Spinal cord (tissue), 10 donors: Measurements from ENCODE around the gene SLC6A8. TPM values are rescaled to one million over a fixed set of nuclear protein-coding genes. Genes with fewer than 3 reads are reported as not detected.

Experiments used
- DNase-seq, 6 donors: peaks; one replicate each; pipeline versions ENCODE4 v3.0.0 to v3.0.0-alpha.2; 2013 to 2015; ENCODE audit warnings: low spot score in 6 of 6, low read depth in 4 of 6
- H3K27ac ChIP-seq: one replicate; pipeline ENCODE4 v1.5.1; 2013; ENCODE audit warnings: low read depth, low read length, control low read depth
- H3K27me3 ChIP-seq: one replicate; pipeline ENCODE4 v1.6.1; 2013; ENCODE audit warnings: low read length; ENCODE audit not compliant: control insufficient read depth, insufficient read depth
- H3K36me3 ChIP-seq: one replicate; pipeline ENCODE4 v1.6.1; 2013; ENCODE audit warnings: low read length; ENCODE audit not compliant: control insufficient read depth, insufficient read depth
- H3K4me1 ChIP-seq: one replicate; pipeline ENCODE4 v1.6.1; 2013; ENCODE audit warnings: low read length; ENCODE audit not compliant: control insufficient read depth, insufficient read depth
- H3K4me3 ChIP-seq: one replicate; pipeline ENCODE4 v1.5.1; 2013; ENCODE audit warnings: low read depth, low read length, control low read depth
- H3K9me3 ChIP-seq: one replicate; pipeline ENCODE4 v1.6.1; 2013; ENCODE audit warnings: low read length; ENCODE audit not compliant: control insufficient read depth, insufficient read depth
- WGBS: methylation state at CpG from one replicate; pipeline ENCODE4 v1.1.5; 2013; ENCODE audit warnings: missing lambda C conversion rate; ENCODE audit not compliant: insufficient coverage; 5-methylcytosine and 5-hydroxymethylcytosine counted together
- polyA plus RNA-seq, 2 donors: library from polyadenylated mRNA; unstranded; fragments of 120-200 nt; gene quantifications; one replicate each; pipeline ENCODE4 v1.2.1, GENCODE V29; 2013; ENCODE audit not compliant: insufficient read length in 2 of 2
- total RNA-seq, 2 donors: library from RNA; depleted of rRNA in 1 of 2; stranded (reverse); fragments of 120-200 nt in 1 of 2; fragments of >200 nt in 1 of 2; gene quantifications; one replicate each; pipeline versions ENCODE4 v1.2.3 to v1.2.4, GENCODE V29; 2013 to 2014
- donor health status: healthy.

SLC6A8 gene
- total and polyA plus RNA-seq, 4 donors, result 22.3 to 77.0 (median 47.5) TPM

DNA sequence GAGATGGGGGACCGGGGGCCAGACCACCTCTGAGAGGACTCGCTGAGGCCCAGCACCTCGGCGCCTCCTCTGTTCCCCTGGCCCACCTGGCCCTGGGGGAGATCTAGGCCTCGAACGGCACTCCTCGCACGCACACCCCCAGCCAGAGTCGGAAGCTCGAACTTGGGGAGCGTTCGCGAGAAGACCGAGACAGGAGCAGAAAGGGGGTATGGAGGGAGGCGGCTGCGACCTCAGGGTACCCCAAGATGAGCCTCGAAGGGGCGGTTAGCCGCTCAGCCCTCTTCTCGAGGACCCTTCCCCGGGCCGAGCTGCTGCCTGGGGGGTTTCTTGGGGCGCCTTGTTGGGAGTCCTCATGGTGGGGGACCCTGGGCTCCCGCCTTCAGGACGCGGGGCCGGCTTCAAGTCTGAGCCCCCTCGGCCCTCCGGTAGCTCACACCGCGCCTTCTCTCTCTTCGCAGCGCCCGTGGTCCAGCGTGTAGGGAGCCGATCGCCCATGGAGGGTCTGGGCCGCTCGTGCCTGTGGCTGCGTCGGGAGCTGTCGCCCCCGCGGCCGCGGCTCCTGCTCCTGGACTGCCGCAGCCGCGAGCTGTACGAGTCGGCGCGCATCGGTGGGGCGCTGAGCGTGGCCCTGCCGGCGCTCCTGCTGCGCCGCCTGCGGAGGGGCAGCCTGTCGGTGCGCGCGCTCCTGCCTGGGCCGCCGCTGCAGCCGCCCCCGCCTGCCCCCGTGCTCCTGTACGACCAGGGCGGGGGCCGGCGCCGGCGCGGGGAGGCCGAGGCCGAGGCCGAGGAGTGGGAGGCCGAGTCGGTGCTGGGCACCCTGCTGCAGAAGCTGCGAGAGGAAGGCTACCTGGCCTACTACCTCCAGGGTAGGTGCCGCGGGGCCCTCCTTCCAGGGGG lies 40.0 kb upstream of the SLC6A8 start:
- H3K9me3 ChIP-seq, result peaks cover 2% of the 10 kb centered on the region
- H3K27ac ChIP-seq, result no peak overlapping the region
- H3K4me3 ChIP-seq, result no peak overlapping the region
- peaks cover 32% of the 10 kb centered on the region for H3K4me1 ChIP-seq
- 24% methylated on average over 71 of the region's 85 CpGs for WGBS
- H3K36me3 ChIP-seq, result no peaks in the 10 kb centered on the region
- peaks cover 48% of the 10 kb centered on the region for H3K27me3 ChIP-seq
- no peak for DNase-seq

DNA sequence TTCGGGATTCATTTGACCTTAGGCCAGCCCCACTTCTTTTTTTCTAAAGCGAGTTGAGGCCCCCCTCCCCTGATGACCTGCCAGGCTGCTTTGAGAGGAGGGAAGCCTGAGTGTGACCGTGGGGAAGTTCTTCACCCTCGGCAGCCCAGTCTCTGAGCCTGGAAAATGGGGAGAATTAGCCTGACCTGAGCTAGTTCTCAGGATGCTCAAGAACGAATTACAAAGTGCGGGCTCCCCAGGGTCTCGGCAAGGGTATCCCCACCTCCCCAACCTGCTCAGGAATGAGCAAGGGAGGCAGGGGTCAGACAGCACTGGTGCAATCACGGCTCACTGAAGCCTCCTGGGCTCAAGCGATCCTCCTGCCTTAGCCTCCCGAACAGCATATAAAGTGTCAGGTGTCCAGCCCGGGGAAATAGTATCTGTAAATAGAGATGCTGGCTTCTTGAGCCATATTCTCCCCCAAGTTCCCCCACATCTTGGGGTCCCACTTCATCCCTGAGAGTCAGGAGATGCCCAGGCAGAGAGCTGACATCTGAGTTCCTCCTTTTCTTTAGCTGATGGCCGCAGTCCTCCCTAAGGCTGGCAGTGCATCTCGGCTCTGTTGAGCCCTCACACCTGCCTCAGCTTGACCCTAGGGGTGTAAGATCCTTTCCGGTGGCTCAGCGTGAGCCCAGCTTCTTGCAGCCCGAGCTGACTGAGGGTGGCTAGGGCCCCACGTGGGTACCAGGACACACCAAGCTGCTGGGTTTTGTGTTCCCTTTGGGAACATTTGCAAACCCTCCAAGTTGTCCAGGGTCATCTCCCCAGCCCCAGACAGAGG lies 39.2 kb upstream of the SLC6A8 start:
- peaks cover 2% of the 10 kb centered on the region for H3K9me3 ChIP-seq
- WGBS, result 76% methylated on average over 10 of the region's 17 CpGs
- no peak for DNase-seq
- peaks cover 40% of the 10 kb centered on the region for H3K27me3 ChIP-seq
- H3K36me3 ChIP-seq, result no peaks in the 10 kb centered on the region
- H3K27ac ChIP-seq, result no peak overlapping the region
- H3K4me1 ChIP-seq, result peaks cover 24% of the 10 kb centered on the region
- H3K4me3 ChIP-seq, result no peak overlapping the region

DNA sequence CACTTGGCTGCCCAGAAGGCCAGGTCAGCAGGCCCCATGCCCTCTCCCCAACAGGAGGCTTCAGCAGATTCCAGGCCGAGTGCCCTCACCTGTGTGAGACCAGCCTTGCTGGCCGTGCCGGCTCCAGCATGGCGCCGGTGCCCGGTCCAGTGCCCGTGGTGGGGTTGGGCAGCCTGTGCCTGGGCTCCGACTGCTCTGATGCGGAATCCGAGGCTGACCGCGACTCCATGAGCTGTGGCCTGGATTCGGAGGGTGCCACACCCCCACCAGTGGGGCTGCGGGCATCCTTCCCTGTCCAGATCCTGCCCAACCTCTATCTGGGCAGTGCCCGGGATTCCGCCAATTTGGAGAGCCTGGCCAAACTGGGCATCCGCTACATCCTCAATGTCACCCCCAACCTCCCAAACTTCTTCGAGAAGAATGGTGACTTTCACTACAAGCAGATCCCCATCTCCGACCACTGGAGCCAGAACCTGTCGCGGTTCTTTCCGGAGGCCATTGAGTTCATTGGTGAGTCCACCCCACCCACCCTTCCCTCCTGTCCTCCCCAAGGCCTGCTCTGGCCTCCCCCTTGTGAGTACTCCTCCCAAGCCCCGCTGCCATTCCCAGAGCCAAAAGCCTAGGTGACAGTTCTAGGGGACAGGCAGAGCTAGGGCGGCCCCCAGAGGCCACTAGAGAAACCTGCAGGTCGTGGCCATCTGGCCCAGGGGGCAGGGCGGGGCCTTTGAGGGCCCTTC lies 38.4 kb upstream of the SLC6A8 start:
- H3K4me1 ChIP-seq, result peaks cover 18% of the 10 kb centered on the region
- no peaks in the 10 kb centered on the region for H3K36me3 ChIP-seq
- no peak overlapping the region for H3K27ac ChIP-seq
- no peak overlapping the region for H3K4me3 ChIP-seq
- no peak for DNase-seq
- H3K27me3 ChIP-seq, result peaks cover 36% of the 10 kb centered on the region
- peaks cover 2% of the 10 kb centered on the region for H3K9me3 ChIP-seq
- WGBS, result 76% methylated on average over 25 of the region's 26 CpGs

DNA sequence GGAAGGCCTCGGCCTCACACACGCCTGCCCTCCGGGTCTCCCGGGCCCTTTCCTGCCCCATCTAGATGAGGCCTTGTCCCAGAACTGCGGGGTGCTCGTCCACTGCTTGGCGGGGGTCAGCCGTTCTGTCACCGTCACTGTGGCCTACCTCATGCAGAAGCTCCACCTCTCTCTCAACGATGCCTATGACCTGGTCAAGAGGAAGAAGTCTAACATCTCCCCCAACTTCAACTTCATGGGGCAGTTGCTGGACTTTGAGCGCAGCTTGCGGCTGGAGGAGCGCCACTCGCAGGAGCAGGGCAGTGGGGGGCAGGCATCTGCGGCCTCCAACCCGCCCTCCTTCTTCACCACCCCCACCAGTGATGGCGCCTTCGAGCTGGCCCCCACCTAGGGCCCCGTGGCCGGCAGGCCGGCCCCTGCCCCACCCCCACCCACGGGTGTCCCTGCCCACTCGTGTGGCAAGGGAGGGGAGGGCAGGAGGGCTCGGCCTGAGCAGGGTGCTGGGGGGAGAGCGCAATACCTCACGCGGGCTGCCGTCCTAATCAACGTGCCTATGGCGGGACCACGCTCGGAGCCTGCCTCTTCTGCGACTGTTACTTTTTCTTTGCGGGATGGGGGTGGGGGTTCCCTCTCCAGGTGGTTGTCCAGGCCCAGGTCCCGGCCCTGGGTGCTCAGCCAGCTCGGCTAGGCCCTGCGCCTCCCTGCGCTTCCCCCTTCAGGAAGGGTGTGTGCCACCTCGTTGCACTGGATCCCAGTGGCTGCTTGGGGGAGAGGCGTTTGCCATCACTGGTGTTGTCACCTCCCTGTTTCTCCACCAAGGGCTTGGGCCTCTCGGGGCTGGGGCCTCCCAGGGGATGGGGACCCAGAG lies 37.6 kb upstream of the SLC6A8 start:
- Histone ChIP-seq H3K4me1 (peaks cover 10% of the 10 kb centered on the region), H3K4me3 (no peak overlapping the region), H3K27ac (no peak overlapping the region), H3K36me3 (no peaks in the 10 kb centered on the region), H3K9me3 (peaks cover 2% of the 10 kb centered on the region), H3K27me3 (peaks cover 29% of the 10 kb centered on the region)
- DNase-seq, result no peak
- WGBS, result 71% methylated on average over 28 of the region's 41 CpGs

DNA sequence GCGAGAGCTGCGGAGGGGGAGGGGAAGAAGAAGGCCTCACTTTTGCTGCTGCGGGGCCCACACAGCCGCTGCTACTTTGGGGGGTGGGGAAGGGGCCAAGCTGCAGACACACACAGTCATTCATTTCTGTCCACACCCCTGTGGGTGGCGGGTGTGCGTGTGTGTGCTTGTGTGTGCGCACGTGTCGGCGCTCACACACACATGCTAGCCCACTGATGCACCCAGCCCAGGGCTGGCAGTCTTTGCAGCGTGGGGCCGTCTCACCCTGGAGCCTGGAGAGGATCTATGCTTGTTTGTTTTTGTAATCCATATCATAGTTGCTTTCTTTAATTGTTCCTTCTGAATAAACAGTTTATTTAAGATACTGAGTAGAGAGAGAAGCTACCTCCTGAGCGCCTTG lies 36.8 kb upstream of the SLC6A8 start:
- Histone ChIP-seq H3K4me3 (no peak overlapping the region), H3K27ac (no peak overlapping the region), H3K4me1 (peaks cover 9% of the 10 kb centered on the region), H3K36me3 (no peaks in the 10 kb centered on the region), H3K9me3 (peaks cover 2% of the 10 kb centered on the region), H3K27me3 (peaks cover 22% of the 10 kb centered on the region)
- DNase-seq, result no peak
- no CpG with 5 or more reads among the region's 13 CpGs for WGBS

DNA sequence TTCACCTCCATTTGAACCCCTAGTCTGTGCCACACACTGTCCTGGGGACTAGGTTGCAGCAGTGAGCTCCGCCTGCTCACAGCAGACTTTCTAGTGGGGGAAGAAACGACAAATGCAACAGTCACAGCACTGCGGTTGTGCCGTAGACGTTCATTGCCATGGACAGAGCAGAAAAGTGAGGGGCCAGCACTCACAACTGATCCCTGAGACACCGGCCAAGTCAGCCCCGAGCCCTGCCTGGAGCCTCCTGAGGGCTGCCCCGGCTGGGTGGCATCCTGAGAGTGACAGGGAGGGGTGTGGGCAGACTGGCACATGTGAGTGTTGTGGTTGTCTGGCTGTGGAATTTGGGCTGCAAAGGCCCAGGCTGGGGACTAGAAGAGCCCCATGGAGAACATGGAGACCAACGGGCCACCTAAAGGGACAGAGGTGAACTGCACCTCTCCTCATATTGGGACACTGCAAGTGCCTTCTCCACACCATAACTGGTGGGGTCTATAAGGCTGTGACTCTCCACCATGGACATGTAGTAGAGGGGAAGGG lies 36.1 kb upstream of the SLC6A8 start:
- Histone ChIP-seq H3K4me3 (no peak overlapping the region), H3K9me3 (peaks cover 2% of the 10 kb centered on the region), H3K27me3 (peaks cover 15% of the 10 kb centered on the region), H3K36me3 (no peaks in the 10 kb centered on the region), H3K4me1 (peaks cover 7% of the 10 kb centered on the region), H3K27ac (no peak overlapping the region)
- WGBS, result 84% methylated on average over 8 of the region's 9 CpGs
- no peak for DNase-seq

DNA sequence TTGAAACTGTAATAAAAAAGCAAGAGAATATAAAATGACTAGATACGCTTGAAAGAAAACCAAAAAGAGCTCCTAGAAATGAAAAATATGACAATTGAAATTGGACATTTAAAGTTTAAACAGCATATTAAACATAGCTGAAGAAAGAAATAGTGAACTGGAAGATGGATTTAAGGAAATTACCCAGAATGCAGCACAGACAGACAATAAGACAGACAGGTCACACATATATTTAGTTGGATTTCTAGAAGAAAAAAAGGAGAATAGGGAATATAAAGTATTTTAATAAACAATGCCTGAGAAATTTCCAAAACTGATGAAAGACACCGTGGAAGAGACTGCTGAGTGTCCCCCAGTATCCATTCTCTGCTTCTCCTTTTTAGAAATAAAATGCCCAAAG lies 34.2 kb upstream of the SLC6A8 start:
- H3K36me3 ChIP-seq, result no peaks in the 10 kb centered on the region
- H3K4me3 ChIP-seq, result no peak overlapping the region
- 80% methylated on average over 1 of the region's 2 CpGs for WGBS
- no peak for DNase-seq
- H3K9me3 ChIP-seq, result peaks cover 2% of the 10 kb centered on the region
- no peak overlapping the region for H3K27ac ChIP-seq
- H3K27me3 ChIP-seq, result peaks cover 4% of the 10 kb centered on the region
- H3K4me1 ChIP-seq, result no peaks in the 10 kb centered on the region

DNA sequence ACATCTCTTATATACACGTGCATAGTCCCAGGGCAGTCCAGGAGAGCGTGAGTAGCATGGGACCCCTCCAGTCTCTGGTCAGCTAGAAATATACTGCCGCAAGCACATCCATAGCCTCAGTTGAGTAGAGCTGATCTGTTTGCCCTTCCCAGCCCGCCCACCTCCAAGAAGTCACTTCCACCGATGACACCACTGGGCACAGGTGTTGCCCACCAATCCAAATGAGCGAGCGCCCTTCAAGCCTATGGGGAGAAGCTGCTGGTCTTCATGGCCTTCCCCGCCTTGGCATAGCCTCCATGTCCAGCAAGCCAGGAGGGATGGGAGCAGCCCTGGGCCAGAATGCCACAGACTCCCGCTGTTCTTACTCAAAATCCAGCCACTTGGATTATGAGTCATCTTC lies 30.6 kb upstream of the SLC6A8 start:
- WGBS, result 84% methylated on average over 7 of the region's 9 CpGs
- peaks cover 7% of the 10 kb centered on the region for H3K27me3 ChIP-seq
- no peak for DNase-seq

More for the DNA sequence above, 30.6 kb upstream of the SLC6A8 start:
- Histone ChIP-seq H3K27ac (no peak overlapping the region), H3K4me1 (no peaks in the 10 kb centered on the region), H3K36me3 (no peaks in the 10 kb centered on the region), H3K9me3 (peaks cover 2% of the 10 kb centered on the region), H3K4me3 (no peak overlapping the region)
